ENCODE results near the gene UMODL1. TPM values are rescaled to one million over a fixed set of nuclear protein-coding genes. Genes with fewer than 3 reads are reported as not detected.

UMODL1 gene
- total RNA-seq, 1 experiment from 2014 or later, result not detected

DNA sequence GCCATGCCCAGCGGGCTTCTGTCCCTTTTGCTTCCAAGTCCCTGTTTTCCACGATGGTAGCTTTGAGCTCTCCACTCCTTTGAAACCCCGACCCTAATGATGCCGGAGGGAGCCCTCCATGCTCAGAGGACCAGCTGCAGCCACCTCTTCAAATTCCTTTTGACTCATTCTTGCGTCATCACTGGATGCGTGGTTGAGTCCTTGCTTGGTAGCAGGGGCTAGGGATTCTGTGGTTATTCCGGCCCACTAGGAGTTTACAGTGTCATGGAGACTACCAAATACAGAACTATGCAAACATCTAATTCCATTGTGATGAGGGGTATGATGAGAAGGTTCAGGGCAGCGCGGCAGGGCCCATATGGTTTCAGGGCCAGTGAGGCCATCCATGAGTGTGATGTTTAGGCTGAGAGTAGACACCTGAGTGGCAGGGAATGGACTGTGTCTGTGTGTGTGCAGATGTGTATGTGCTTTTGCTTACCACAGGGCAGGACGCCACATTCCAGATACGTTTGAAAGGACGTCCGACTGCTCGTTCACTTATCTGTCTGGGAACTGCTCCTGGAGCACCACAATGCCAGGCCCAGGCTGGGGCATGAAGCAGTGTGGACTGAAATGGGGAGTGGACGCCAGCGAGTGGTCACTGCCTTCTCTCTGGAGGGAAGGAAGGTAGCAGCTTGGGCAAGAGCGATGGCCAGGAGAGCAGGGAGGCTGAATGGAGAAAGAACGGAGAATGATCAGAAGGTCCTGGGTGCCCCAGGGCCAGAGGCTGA lies 30.5 kb upstream of the UMODL1 start:
- H3K4me2 ChIP-seq (ENCODE audit: insufficient read depth, insufficient read length, low read length), result no peak overlapping the region
- no peaks in the 10 kb centered on the region for H3K9me3 ChIP-seq (ENCODE audit: control insufficient read depth, low read depth, low read length)
- H4K20me1 ChIP-seq (ENCODE audit: control insufficient read depth, insufficient read depth, insufficient read length), result no peaks in the 10 kb centered on the region
- H3K27me3 ChIP-seq (ENCODE audit: insufficient read depth, low read length), result no peaks in the 10 kb centered on the region
- no peaks in the 10 kb centered on the region for H3K79me2 ChIP-seq (ENCODE audit: insufficient read depth, low read length)
- no peak overlapping the region for H3K4ac ChIP-seq (ENCODE audit: low read depth, low read length)
- H2BK120ac ChIP-seq (ENCODE audit: low read depth, low read length, poor library complexity, severe bottlenecking), result no peak overlapping the region
- Mint-ChIP-seq H3K4me1 (peaks cover 10 to 14% of the 10 kb centered on the region in 2 experiments), H3K36me3 (ENCODE audit: insufficient read depth in 1 of 3, low read depth in 3 of 3) (no peaks in the 10 kb centered on the region; a peak in 1 of 7 replicates), H3K4me3 (no peak overlapping the region), H3K27ac (no peak overlapping the region; a peak in 1 of 7 replicates), H3K27me3 (ENCODE audit: low read depth) (peaks cover 13% of the 10 kb centered on the region), H3K9me3 (peaks cover 0 to 4% of the 10 kb centered on the region in 2 experiments; a peak in 2 of 5 replicates)
- no peak overlapping the region for H4K8ac ChIP-seq (replicated peaks; ENCODE audit: insufficient read length, low read depth, low read length)
- H3K4me1 ChIP-seq (ENCODE audit: insufficient read depth, low read length), result no peaks in the 10 kb centered on the region
- H3K18ac ChIP-seq (ENCODE audit: insufficient read length, low read depth, low read length), result no peak overlapping the region
- H3K56ac ChIP-seq (ENCODE audit: insufficient read length, low read depth, low read length), result no peak overlapping the region
- no peaks in the 10 kb centered on the region for H3K23me2 ChIP-seq (ENCODE audit: insufficient read length, low read depth, low read length, poor library complexity, severe bottlenecking)
- no peak overlapping the region for H2AFZ ChIP-seq (ENCODE audit: low read length)
- H2BK5ac ChIP-seq (ENCODE audit: insufficient read length, low read length), result no peak overlapping the region
- no peak for DNase-seq
- no peaks in the 10 kb centered on the region for H3K79me1 ChIP-seq (ENCODE audit: insufficient read depth, low read depth, low read length, poor library complexity, severe bottlenecking)
- no peak overlapping the region for H4K91ac ChIP-seq (ENCODE audit: insufficient read length, low read depth, low read length)
- H2BK12ac ChIP-seq (ENCODE audit: insufficient read length, low read depth, low read length), result no peak overlapping the region
- TF ChIP-seq, protein P1, sequence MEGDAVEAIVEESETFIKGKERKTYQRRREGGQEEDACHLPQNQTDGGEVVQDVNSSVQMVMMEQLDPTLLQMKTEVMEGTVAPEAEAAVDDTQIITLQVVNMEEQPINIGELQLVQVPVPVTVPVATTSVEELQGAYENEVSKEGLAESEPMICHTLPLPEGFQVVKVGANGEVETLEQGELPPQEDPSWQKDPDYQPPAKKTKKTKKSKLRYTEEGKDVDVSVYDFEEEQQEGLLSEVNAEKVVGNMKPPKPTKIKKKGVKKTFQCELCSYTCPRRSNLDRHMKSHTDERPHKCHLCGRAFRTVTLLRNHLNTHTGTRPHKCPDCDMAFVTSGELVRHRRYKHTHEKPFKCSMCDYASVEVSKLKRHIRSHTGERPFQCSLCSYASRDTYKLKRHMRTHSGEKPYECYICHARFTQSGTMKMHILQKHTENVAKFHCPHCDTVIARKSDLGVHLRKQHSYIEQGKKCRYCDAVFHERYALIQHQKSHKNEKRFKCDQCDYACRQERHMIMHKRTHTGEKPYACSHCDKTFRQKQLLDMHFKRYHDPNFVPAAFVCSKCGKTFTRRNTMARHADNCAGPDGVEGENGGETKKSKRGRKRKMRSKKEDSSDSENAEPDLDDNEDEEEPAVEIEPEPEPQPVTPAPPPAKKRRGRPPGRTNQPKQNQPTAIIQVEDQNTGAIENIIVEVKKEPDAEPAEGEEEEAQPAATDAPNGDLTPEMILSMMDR (conservative IDR thresholded peaks at IDR 0.05), result no peak
- no peak overlapping the region for H3K23ac ChIP-seq (ENCODE audit: insufficient read length, low read depth, low read length)
- no peak overlapping the region for H4K5ac ChIP-seq (ENCODE audit: insufficient read length, low read depth, low read length)
- H3K14ac ChIP-seq (ENCODE audit: insufficient read depth, low read length), result no peak overlapping the region
- no peak overlapping the region for H2BK15ac ChIP-seq (ENCODE audit: low read depth, low read length)
- H2AK5ac ChIP-seq (ENCODE audit: insufficient read length, low read length), result no peak overlapping the region
- H3K27ac ChIP-seq (ENCODE audit: insufficient read length, low read depth, low read length), result no peak overlapping the region
- H3T11ph ChIP-seq (ENCODE audit: low read length), result no peak overlapping the region
- WGBS (ENCODE audit: extremely low coverage, insufficient read length, low lambda C conversion rate), result no CpG with 5 or more reads among the region's 18 CpGs
- H2BK20ac ChIP-seq (ENCODE audit: low read depth, low read length, poor library complexity, severe bottlenecking), result no peak overlapping the region
- no peak overlapping the region for H3K9ac ChIP-seq (ENCODE audit: extremely low read depth, insufficient read length, low read length)
